Loucy (cell line): Measurements from ENCODE around the gene SAMD9.
"Not testable (repeated sequence)": the region's sequence is repeated elsewhere in the genome, so short reads cannot be mapped to it uniquely, and the experiment has no call there.

Source experiments
- H2AFZ ChIP-seq: fragments of 200-600 bp; sonication (generic); 2 replicates; pipeline ENCODE4 v1.6.0; 2016; ENCODE audit warnings: antibody characterized with exemption, mild to moderate bottlenecking, low read length, moderate library complexity
- H3F3A ChIP-seq: fragments of 200-600 bp; 2 replicates; pipeline ENCODE4 v1.6.0; 2016; ENCODE audit warnings: antibody characterized with exemption, low read depth, mild to moderate bottlenecking
- H3K27me3 ChIP-seq: fragments of 200-600 bp; sonication (generic); 2 replicates; pipeline ENCODE4 v1.6.1; 2014; ENCODE audit warnings: low read length, mild to moderate bottlenecking; ENCODE audit not compliant: insufficient read depth, poor library complexity, severe bottlenecking
- H3K36me3 ChIP-seq: fragments of 200-600 bp; sonication (generic); 2 replicates; pipeline ENCODE4 v1.6.1; 2016; ENCODE audit warnings: low read length; ENCODE audit not compliant: insufficient read depth
- H3K4me1 ChIP-seq: fragments of 200-600 bp; sonication (generic); 2 replicates; pipeline ENCODE4 v1.5.1; 2014; ENCODE audit warnings: low read length, mild to moderate bottlenecking; ENCODE audit not compliant: insufficient read depth, poor library complexity, severe bottlenecking
- H3K4me2 ChIP-seq: fragments of 200-600 bp; sonication (generic); 2 replicates; pipeline ENCODE4 v1.6.0; 2014; ENCODE audit warnings: antibody characterized with exemption, low read length, low read depth, mild to moderate bottlenecking; ENCODE audit not compliant: poor library complexity, severe bottlenecking
- H3K4me3 ChIP-seq: fragments of 200-600 bp; sonication (generic); 2 replicates; pipeline ENCODE4 v1.5.1; 2014; ENCODE audit warnings: low read length, mild to moderate bottlenecking, mixed read lengths; ENCODE audit not compliant: poor library complexity, severe bottlenecking
- H3K79me2 ChIP-seq: fragments of 200-600 bp; sonication (generic); 2 replicates; pipeline ENCODE4 v1.6.1; 2014; ENCODE audit warnings: low read length; ENCODE audit not compliant: insufficient read depth
- H3K9ac ChIP-seq: fragments of 200-600 bp; sonication (generic); 2 replicates; pipeline ENCODE4 v1.6.0; 2014; ENCODE audit warnings: mild to moderate bottlenecking, low read depth, low read length, moderate library complexity; ENCODE audit not compliant: poor library complexity, severe bottlenecking
- H3K9me2 ChIP-seq: fragments of 200-600 bp; sonication (generic); replicated peaks from 2 replicates; pipeline ENCODE4 v1.6.1; 2016; ENCODE audit warnings: low read depth, low read length, mixed read lengths
- H3K9me3 ChIP-seq: fragments of 200-600 bp; sonication (generic); 2 replicates; pipeline ENCODE4 v1.6.1; 2014; ENCODE audit warnings: mild to moderate bottlenecking, antibody characterized with exemption, low read length, low read depth; ENCODE audit not compliant: insufficient read depth
- H4K20me1 ChIP-seq: fragments of 200-600 bp; sonication (generic); 2 replicates; pipeline ENCODE4 v1.6.0; 2014; ENCODE audit warnings: antibody characterized with exemption, low read length, mild to moderate bottlenecking; ENCODE audit not compliant: insufficient read depth, poor library complexity, severe bottlenecking
- CTCF ChIP-seq: fragments of 200-600 bp; sonication (generic); conservative IDR thresholded peaks from 2 replicates; pipeline ENCODE4 v1.5.1; 2014; ENCODE audit warnings: mild to moderate bottlenecking, antibody characterized with exemption, low read length
- EZH2phosphoT487 ChIP-seq: fragments of 200-600 bp; IDR thresholded peaks from 2 replicates; pipeline ENCODE4 v1.6.1; 2018; ENCODE audit warnings: antibody characterized with exemption, mild to moderate bottlenecking, moderate library complexity, borderline replicate concordance

Gene SAMD9

GRCh38 chr7:93138576-93138975 lies 20.8 kb upstream of the SAMD9 start:
- Histone ChIP-seq H3K79me2 (no peaks in the 10 kb centered on the region), H3K4me2 (no peak overlapping the region), H3K36me3 (no peaks in the 10 kb centered on the region), H3K4me3 (no peak overlapping the region), H3K9ac (no peak overlapping the region), H2AFZ (no peak overlapping the region), H3K9me2 (no peaks in the 10 kb centered on the region), H3K27me3 (no peaks in the 10 kb centered on the region), H3F3A (no peaks in the 10 kb centered on the region), H3K4me1 (no peaks in the 10 kb centered on the region), H4K20me1 (no peaks in the 10 kb centered on the region), H3K9me3 (no peaks in the 10 kb centered on the region)
- TF ChIP-seq EZH2phosphoT487 (no peak), CTCF (no peak)

- no peak overlapping the region for H3K4me2 ChIP-seq
- no peaks in the 10 kb centered on the region for H3K9me3 ChIP-seq
- no peak overlapping the region for H3K9ac ChIP-seq
- no peaks in the 10 kb centered on the region for H3K9me2 ChIP-seq
- no peak overlapping the region for H2AFZ ChIP-seq
- no peaks in the 10 kb centered on the region for H3K36me3 ChIP-seq
- TF ChIP-seq EZH2phosphoT487 (no peak), CTCF (no peak)
- H3F3A ChIP-seq: no peaks in the 10 kb centered on the region
- no peaks in the 10 kb centered on the region for H3K4me1 ChIP-seq
- H3K79me2 ChIP-seq: no peaks in the 10 kb centered on the region
- no peaks in the 10 kb centered on the region for H3K27me3 ChIP-seq
- no peak overlapping the region for H3K4me3 ChIP-seq
- no peaks in the 10 kb centered on the region for H4K20me1 ChIP-seq
These were observed 15.2 kb upstream of the SAMD9 start for GRCh38 chr7:93133005-93133404.

GRCh38 chr7:93132216-93132615 lies 14.4 kb upstream of the SAMD9 start:
- H3K36me3 ChIP-seq: no peaks in the 10 kb centered on the region
- TF ChIP-seq EZH2phosphoT487: no peak
- TF ChIP-seq CTCF: no peak
- H3K4me2 ChIP-seq: no peak overlapping the region
- no peak overlapping the region for H3K9ac ChIP-seq
- H3K79me2 ChIP-seq: no peaks in the 10 kb centered on the region
- no peak overlapping the region for H3K4me3 ChIP-seq
- H3F3A ChIP-seq: no peaks in the 10 kb centered on the region
- H2AFZ ChIP-seq: no peak overlapping the region
- no peaks in the 10 kb centered on the region for H4K20me1 ChIP-seq
- no peaks in the 10 kb centered on the region for H3K9me2 ChIP-seq
- H3K9me3 ChIP-seq: peaks cover 2% of the 10 kb centered on the region; the same call in 1 of the 2 replicates
- no peaks in the 10 kb centered on the region for H3K4me1 ChIP-seq
- H3K27me3 ChIP-seq: no peaks in the 10 kb centered on the region

GRCh38 chr7:93126954-93127353 lies 9.2 kb upstream of the SAMD9 start:
- not testable (repeated sequence) for H3K9me2 ChIP-seq

GRCh38 chr7:93123532-93123931 lies 5.8 kb upstream of the SAMD9 start:
- not testable (repeated sequence) for H3K36me3 ChIP-seq, H3K27me3 ChIP-seq, H4K20me1 ChIP-seq, H3K9me2 ChIP-seq, H2AFZ ChIP-seq, H3K9me3 ChIP-seq, H3K4me1 ChIP-seq, H3K4me3 ChIP-seq, H3K79me2 ChIP-seq, H3F3A ChIP-seq, H3K9ac ChIP-seq, H3K4me2 ChIP-seq

More at GRCh38 chr7:93126954-93127353, 9.2 kb upstream of the SAMD9 start:
- H3K9ac ChIP-seq, H3K9me3 ChIP-seq, H3K4me1 ChIP-seq, H3K36me3 ChIP-seq, H3K27me3 ChIP-seq, H2AFZ ChIP-seq, H4K20me1 ChIP-seq, H3F3A ChIP-seq, H3K4me2 ChIP-seq, H3K4me3 ChIP-seq, H3K79me2 ChIP-seq: not testable (repeated sequence)
